HG03095 (cell line): Measurements from ENCODE around the gene UBE2G2.

Experiments
- ATAC-seq: cut with Tn5 transposase; IDR thresholded peaks from one replicate; pipeline ENCODE4 v1.9.1; 2021; ENCODE audit warnings: moderate library complexity; ENCODE audit not compliant: unreplicated experiment

Gene UBE2G2

DNA sequence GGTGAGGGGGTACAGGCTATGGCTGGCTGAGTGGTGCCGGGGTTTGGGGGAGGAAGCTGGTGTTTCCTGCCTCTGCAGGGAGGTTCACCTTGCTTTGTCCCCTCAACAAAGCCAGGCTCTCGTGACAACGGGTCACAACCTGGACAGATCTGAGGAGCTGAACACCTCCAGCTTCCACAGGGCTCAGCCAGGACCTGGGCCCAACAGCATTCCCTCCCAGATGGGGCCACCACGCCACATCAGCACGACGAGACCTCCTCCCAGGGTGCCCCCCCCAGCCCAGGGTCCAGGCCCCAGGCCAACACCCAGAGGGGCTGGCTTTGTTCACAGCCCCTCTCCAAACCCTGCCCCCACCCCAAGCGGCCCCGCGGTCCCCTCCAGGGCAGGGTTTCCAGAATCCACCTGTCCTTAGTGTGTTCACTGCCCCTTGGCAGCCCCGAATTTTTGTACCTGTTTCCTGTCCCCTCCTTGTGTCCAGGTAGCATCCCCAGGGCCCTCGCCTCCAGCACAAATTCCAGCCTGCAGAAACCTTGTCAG lies 34.7 kb downstream of the UBE2G2 start:
- no peak for ATAC-seq

- ATAC-seq: no peak
Observed at GRCh38 chr21:44766014-44766817, 35.4 kb downstream of the UBE2G2 start.

DNA sequence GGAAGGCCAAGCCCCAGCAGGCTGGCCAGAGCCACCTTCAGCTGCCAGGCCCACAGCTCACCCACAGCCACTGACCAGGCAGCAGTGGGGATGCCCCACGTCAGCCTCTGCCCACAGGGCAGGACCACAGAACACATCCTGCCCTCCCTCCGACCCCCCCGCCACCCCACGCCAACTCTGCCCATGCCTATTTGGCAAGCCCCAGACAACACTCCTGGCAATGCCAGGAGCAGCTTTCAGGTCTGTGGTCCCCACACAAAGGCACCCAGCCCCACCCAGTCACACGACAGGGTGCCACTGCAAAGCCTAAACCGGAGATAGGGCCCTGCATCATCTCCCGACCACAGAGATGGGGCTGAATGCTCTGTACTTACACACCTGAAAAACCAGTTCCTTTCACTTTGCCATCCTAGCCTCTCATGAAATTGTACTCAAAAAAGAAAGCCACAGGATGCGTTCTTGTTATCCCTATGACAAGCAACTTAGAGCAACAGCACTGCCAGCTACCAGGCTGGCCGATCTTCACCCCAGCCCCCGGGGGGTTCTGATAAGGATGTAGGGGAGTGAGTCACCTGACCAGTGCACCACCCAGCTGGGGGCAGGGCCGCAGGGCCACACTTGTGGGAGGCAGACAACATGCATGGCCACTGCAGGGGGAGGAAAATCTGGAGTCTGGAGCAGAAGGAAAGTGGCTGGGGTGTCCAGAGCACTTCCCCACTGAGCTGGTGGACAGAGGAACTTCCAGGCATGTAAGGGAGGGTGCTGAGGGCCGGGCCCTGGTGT lies 36.2 kb downstream of the UBE2G2 start:
- ATAC-seq: no peak

- no peak for ATAC-seq
Observed at GRCh38 chr21:44764319-44765230, 37.0 kb downstream of the UBE2G2 start.

DNA sequence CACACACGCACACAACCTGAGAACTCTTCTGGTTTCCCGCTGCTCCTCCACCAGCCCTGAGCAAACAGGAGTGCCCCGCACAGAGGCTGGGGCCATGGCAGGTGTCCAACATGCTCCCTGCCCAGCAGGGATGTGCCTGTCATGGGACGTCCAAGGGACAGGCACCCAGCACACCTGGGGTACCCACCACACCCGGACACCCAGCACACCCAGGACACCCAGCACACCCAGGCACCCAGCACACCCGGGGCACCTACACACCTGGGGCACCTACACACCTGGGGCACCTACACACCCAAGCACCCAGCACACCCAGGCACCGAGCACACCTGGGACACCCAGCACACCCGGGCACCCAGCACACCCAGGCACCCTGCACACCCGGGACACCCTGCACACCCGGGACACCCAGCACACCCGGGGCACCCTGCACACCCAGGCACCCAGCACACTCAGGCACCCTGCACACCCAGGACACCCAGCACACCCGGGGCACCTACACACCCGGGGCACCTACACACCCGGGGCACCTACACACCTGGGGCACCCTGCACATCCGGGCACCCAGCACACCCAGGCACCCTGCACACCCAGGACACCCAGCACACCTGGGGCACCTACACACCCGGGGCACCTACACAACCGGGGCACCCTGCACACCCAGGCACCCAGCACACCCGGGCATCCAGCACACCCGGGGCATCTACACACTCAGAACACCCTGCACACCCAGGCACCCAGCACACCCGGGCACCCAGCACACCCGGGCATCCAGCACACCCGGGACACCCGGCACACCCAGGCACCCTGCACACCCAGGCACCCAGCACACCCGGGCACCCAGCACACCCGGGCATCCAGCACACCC lies 37.9 kb downstream of the UBE2G2 start:
- ATAC-seq: no peak

GRCh38 chr21:44763050-44763378 lies 38.6 kb downstream of the UBE2G2 start:
- no peak for ATAC-seq

DNA sequence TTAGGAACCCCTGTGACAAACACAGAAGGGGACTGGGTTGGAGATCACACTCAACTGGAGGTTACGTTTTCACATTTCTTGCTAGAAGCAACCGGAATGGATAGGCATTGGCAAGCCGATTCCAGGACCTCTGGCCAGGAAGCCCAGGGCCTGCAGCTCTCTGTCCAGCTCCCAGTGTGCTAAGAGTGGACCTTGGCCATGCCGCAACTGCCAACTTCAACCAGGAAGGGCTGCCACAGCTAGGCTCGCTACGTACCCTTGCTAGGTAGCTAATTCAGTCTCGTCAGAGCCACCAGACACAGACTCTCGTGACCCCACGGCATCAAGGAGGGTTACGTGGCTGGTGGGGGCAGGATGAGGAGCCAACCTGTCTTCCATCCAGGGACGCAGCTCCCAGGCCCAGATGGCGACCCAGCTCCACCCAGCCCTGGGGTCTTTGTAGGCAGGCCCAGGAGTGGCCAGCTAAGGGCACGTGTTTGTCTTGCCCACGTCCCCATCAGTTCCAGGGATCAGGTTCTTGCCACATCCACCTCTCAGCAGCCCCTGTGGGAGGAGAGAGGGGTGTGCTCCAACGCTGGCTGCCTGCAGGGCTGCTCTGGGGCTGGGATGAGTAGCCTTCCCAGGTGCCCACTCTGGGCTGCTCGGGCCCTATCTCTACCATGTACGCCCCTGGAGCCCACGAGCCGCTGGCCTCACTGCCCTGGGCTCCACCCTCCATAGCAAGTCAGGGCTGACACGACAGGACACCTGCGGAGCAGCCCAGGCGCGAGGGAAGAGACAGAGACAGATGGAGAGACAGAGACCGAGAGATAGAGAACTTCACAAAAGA lies 39.2 kb downstream of the UBE2G2 start:
- no peak for ATAC-seq

- no peak for ATAC-seq
Observed at GRCh38 chr21:44761747-44762208, 39.8 kb downstream of the UBE2G2 start.

- no peak for ATAC-seq
Observed at GRCh38 chr21:44761011-44761729, 40.5 kb downstream of the UBE2G2 start.

GRCh38 chr21:44760376-44760775 lies 41.2 kb downstream of the UBE2G2 start:
- ATAC-seq: no peak

- ATAC-seq: no peak
Observed at GRCh38 chr21:44759628-44760285, 41.9 kb downstream of the UBE2G2 start.

DNA sequence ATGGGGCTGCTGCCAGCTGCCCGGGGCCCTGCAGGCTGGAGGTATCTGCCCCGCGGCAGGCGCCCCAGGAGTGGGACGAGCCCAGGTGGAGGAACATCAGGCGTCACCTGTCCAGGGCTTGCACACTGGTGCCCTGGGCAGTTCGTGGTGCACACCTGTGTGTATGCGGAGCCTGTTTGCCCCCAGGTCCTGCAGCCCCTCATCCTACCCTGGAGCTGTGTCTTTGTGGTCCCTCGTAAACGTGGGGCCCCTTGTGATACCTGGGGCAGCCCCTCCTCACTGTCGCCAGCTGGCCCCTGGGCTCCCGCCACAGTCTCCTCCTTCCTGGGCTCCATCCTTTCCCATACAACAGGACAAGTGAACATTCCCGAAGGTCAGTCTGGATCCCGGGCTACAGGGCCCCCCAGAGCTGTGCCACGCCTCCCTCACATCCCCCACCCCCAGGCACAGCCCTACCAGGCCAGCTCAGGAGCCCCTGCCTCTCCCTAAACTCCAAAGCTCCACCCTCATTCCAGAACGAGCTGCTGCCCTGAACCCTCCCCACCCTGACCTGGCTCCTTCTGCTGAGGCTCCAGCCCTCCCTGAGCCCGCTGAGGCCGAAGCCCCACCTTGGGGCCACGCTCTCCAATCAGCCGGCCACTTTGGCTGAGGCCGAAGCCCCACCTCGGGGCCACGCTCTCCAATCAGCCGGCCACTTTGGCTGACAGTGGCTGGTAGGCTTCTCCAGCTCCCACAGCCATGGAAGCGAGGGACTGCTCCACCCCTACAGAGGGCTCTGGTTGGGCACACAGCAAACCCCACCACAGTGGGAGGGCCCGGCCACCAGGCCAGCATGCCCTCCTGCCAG lies 42.6 kb downstream of the UBE2G2 start:
- ATAC-seq: no peak

DNA sequence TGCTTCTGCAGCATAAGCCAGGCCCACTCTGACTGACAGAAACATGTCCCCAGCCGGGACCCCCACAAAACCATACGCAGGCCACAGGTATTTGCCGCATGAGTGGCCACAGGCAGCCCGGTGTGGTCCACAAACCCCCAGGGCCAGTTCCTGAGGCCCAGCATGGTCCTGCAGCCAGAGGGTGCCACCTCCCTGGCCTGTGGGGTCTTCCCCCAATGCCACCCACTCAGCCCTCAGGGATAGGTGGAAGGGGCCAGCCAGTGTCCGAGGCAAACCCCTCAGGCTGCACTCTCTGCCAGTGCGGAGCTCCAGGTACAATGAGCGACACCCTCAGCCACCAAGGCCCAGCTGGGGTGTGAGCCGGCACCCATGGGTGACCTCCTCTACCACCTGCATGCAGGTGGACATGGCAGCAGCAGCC lies 43.5 kb downstream of the UBE2G2 start:
- no peak for ATAC-seq

DNA sequence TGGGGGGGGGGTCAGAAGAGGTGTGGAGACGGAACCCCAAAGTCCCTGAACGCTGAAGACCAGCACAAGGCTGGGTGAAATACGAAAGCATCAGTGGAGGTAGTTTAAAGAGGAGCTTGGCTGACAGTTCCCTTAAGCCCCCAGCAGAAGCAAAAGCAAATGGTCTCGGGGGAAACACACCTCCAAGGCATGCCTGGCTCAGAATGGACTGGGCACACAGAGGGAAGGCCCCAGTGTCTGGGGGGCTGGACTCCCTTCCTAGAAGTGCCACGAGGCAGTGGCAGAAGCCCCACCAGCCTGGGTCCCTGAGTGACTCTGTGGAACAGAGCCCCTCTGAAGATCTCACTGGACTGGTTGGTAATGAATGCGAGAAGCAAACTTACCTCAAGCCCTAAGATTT lies 43.9 kb downstream of the UBE2G2 start:
- no peak for ATAC-seq

GRCh38 chr21:44756423-44757185 lies 45.0 kb downstream of the UBE2G2 start:
- ATAC-seq: no peak

DNA sequence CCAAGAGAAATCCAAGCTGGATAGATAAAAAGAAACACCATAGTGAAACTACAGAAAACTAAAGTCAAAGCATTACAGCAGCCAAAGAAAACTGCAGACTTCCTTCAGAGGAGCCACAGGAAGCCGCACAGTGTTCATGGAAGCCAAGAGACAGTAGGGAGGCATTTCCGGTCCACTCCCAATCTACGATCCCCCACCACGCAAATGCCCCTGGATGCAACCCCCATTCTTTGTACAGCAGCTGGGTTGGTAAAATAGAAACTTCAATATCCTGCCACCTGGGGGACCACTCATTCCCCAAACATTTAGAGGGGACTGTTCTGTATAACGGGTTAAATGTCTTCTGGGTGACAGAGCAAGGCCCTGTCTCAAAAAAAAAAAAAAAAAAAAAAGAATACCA lies 46.4 kb downstream of the UBE2G2 start:
- no peak for ATAC-seq
